PFSK-1 (cell line): ENCODE data around the gene PTPRO.

ENCODE experiments used
- SIN3A ChIP-seq: IDR thresholded peaks from 2 replicates; pipeline ENCODE4 v1.6.1; 2012; ENCODE audit warnings: mild to moderate bottlenecking, low read length, moderate library complexity, borderline replicate concordance; ENCODE audit not compliant: insufficient read depth
- TAF1 ChIP-seq: IDR thresholded peaks from 2 replicates; pipeline ENCODE4 v1.6.1; 2012; ENCODE audit warnings: low read length, control low read depth, borderline replicate concordance; ENCODE audit not compliant: insufficient read depth
- TF ChIP-seq, protein P1 (sequence below), 2 experiments: IDR thresholded peaks; 2 replicates each; pipeline versions ENCODE4 v1.6.1 to v1.8.0; 2011 to 2012; ENCODE audit warnings: low read depth in 2 of 2, low read length in 2 of 2, control low read depth in 1 of 2, inconsistent platforms in 1 of 2, mild to moderate bottlenecking in 1 of 2, moderate library complexity in 1 of 2; ENCODE audit not compliant: insufficient read depth in 1 of 2

DNA sequence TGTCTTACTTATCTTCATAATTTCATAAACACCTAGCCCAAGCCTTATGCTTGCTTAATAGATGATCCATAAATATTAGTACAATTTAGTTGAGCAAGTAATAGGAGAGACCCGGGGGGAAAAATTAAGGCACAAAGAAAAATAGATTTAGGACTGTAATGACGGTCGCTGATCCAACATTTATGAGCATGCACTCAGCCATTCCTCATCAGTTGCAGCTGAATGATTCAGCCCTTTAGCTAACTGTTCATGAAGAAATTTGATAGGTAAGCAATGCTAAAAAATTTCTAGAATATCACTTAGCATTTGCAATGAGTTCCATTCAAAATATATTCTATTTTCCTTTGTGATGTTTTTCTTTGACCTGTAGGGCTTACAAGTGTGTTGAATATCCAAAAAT lies 163.2 kb downstream of the PTPRO start:
- TF ChIP-seq SIN3A (no peak), TAF1 (no peak)
- TF ChIP-seq, protein P1, sequence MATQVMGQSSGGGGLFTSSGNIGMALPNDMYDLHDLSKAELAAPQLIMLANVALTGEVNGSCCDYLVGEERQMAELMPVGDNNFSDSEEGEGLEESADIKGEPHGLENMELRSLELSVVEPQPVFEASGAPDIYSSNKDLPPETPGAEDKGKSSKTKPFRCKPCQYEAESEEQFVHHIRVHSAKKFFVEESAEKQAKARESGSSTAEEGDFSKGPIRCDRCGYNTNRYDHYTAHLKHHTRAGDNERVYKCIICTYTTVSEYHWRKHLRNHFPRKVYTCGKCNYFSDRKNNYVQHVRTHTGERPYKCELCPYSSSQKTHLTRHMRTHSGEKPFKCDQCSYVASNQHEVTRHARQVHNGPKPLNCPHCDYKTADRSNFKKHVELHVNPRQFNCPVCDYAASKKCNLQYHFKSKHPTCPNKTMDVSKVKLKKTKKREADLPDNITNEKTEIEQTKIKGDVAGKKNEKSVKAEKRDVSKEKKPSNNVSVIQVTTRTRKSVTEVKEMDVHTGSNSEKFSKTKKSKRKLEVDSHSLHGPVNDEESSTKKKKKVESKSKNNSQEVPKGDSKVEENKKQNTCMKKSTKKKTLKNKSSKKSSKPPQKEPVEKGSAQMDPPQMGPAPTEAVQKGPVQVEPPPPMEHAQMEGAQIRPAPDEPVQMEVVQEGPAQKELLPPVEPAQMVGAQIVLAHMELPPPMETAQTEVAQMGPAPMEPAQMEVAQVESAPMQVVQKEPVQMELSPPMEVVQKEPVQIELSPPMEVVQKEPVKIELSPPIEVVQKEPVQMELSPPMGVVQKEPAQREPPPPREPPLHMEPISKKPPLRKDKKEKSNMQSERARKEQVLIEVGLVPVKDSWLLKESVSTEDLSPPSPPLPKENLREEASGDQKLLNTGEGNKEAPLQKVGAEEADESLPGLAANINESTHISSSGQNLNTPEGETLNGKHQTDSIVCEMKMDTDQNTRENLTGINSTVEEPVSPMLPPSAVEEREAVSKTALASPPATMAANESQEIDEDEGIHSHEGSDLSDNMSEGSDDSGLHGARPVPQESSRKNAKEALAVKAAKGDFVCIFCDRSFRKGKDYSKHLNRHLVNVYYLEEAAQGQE (IDR thresholded peaks at IDR 0.05; ENCODE audit: insufficient read depth in 1 of 2, low read depth in 2 of 2, low read length in 2 of 2): no peak
